Neural cell (in vitro differentiated cells): ENCODE measurements around the gene TMEM9. TPM values are rescaled to one million over a fixed set of nuclear protein-coding genes. Genes with fewer than 3 reads are reported as not detected.
A peak's percentile ranks its signal among the peaks of the same experiment; 100 is the strongest.

ENCODE experiments used
- H2AFZ ChIP-seq: fragments of 200-600, 300-800 bp; sonication (generic), shearing (Covaris generic); 2 replicates; pipeline ENCODE4 v1.6.0; 2014; ENCODE audit warnings: low read depth, mild to moderate bottlenecking, antibody characterized with exemption, low read length, moderate library complexity
- H3F3A ChIP-seq: fragments of 200-600 bp; shearing (Covaris generic); 2 replicates; pipeline ENCODE4 v1.6.1; 2016; ENCODE audit warnings: mild to moderate bottlenecking, moderate library complexity, mixed read lengths, antibody characterized with exemption, low read length; ENCODE audit not compliant: insufficient read depth, poor library complexity, severe bottlenecking
- H3K27ac ChIP-seq: fragments of 200-600, 300-800 bp; sonication (generic), shearing (Covaris generic); 2 replicates; pipeline ENCODE4 v1.5.1; 2014; ENCODE audit warnings: mild to moderate bottlenecking, low read length, moderate library complexity
- H3K27me3 ChIP-seq: fragments of 300-800, 200-600 bp; sonication (generic), shearing (Covaris generic); 2 replicates; pipeline ENCODE4 v1.6.0; 2014; ENCODE audit warnings: mild to moderate bottlenecking, low read depth, low read length, moderate library complexity; ENCODE audit not compliant: insufficient read depth
- H3K36me3 ChIP-seq: fragments of 300-800, 200-600 bp; sonication (generic), shearing (Covaris generic); 2 replicates; pipeline ENCODE4 v1.5.1; 2014; ENCODE audit warnings: mild to moderate bottlenecking, antibody characterized with exemption, low read length, moderate library complexity; ENCODE audit not compliant: insufficient read depth
- H3K4me2 ChIP-seq: fragments of 300-800, 200-600 bp; sonication (generic), shearing (Covaris generic); 2 replicates; pipeline ENCODE4 v1.6.0; 2014; ENCODE audit warnings: mild to moderate bottlenecking, low read length
- H3K4me3 ChIP-seq: fragments of 300-800, 200-600 bp; sonication (generic), shearing (Covaris generic); 2 replicates; pipeline ENCODE4 v1.5.1; 2014; ENCODE audit warnings: mild to moderate bottlenecking, low read length, moderate library complexity
- H3K79me2 ChIP-seq: fragments of 200-600 bp; shearing (Covaris generic); replicated peaks from 2 replicates; pipeline ENCODE4 v1.6.0; 2014; ENCODE audit warnings: mild to moderate bottlenecking, low read length, moderate library complexity; ENCODE audit not compliant: insufficient read depth
- H3K9ac ChIP-seq: fragments of 300-800, 200-600 bp; sonication (generic), shearing (Covaris generic); 2 replicates; pipeline ENCODE4 v1.6.1; 2016; ENCODE audit warnings: mild to moderate bottlenecking, low read length, mixed read lengths
- H3K9me2 ChIP-seq: fragments of 200-600 bp; shearing (Covaris generic); 2 replicates; pipeline ENCODE4 v1.6.1; 2016; ENCODE audit warnings: mild to moderate bottlenecking, low read length, mixed read lengths; ENCODE audit not compliant: insufficient read depth
- H3K9me3 ChIP-seq: fragments of 200-600, 300-800 bp; sonication (generic), shearing (Covaris generic); 2 replicates; pipeline ENCODE4 v1.6.1; 2016; ENCODE audit warnings: mild to moderate bottlenecking, mixed run types, low read length, moderate library complexity, mixed read lengths
- H4K20me1 ChIP-seq: fragments of 200-600 bp; shearing (Covaris generic); 2 replicates; pipeline ENCODE4 v1.6.1; 2016; ENCODE audit warnings: mild to moderate bottlenecking, mixed run types; ENCODE audit not compliant: insufficient read depth
- EP300 ChIP-seq: fragments of 450-650 bp; conservative IDR thresholded peaks from 2 replicates; pipeline ENCODE4 v1.6.1; 2014; ENCODE audit warnings: antibody characterized with exemption, mild to moderate bottlenecking, moderate library complexity; ENCODE audit not compliant: poor library complexity, severe bottlenecking
- EZH2 ChIP-seq: fragments of 200-600, 300-800 bp; shearing (Covaris generic), sonication (generic); IDR thresholded peaks from 2 replicates; pipeline ENCODE4 v1.6.1; 2014; ENCODE audit warnings: antibody characterized with exemption, low read length, borderline replicate concordance, mild to moderate bottlenecking; ENCODE audit not compliant: insufficient read depth, poor library complexity, severe bottlenecking
- MXI1 ChIP-seq: fragments of 450-650 bp; conservative IDR thresholded peaks from 2 replicates; pipeline ENCODE4 v1.6.1; 2014; ENCODE audit warnings: antibody characterized with exemption, mild to moderate bottlenecking; ENCODE audit not compliant: poor library complexity, severe bottlenecking
- POLR2AphosphoS5 ChIP-seq: IDR thresholded peaks from 2 replicates; pipeline ENCODE4 v1.6.1; 2012
- RAD21 ChIP-seq: fragments of 450-650 bp; conservative IDR thresholded peaks from 2 replicates; pipeline ENCODE4 v1.6.1; 2014; ENCODE audit warnings: antibody characterized with exemption, mild to moderate bottlenecking, moderate library complexity
- SMC3 ChIP-seq: fragments of 450-650 bp; conservative IDR thresholded peaks from 2 replicates; pipeline ENCODE4 v1.6.1; 2014; ENCODE audit warnings: antibody characterized with exemption, mild to moderate bottlenecking, moderate library complexity; ENCODE audit not compliant: poor library complexity
- TAF1 ChIP-seq: IDR thresholded peaks from 2 replicates; pipeline ENCODE4 v1.6.1; 2012; ENCODE audit warnings: low read depth
- polyA plus RNA-seq: library from polyadenylated mRNA; depleted of rRNA; stranded (reverse); fragments of >200 nt; gene quantifications from 2 replicates; pipeline ENCODE4 v1.2.3, GENCODE V29; 2014
- TF ChIP-seq, protein P1 (sequence below): fragments of 450-650 bp; IDR thresholded peaks from 2 replicates; pipeline ENCODE4 v1.5.1; 2014; ENCODE audit warnings: antibody characterized with exemption, mild to moderate bottlenecking, moderate library complexity; ENCODE audit not compliant: poor library complexity, severe bottlenecking
- TF ChIP-seq, protein P2 (sequence below): IDR thresholded peaks from 2 replicates; pipeline ENCODE4 v1.6.1; 2012; ENCODE audit warnings: borderline replicate concordance

TMEM9 gene
- polyA plus RNA-seq, 1 donor from 2014 or later: 182 TPM

- Histone ChIP-seq H2AFZ (no peak overlapping the region), H3K9ac (no peak overlapping the region), H3K9me3 (no peaks in the 10 kb centered on the region), H3K4me3 (no peak overlapping the region), H3F3A (no peaks in the 10 kb centered on the region), H3K36me3 (no peaks in the 10 kb centered on the region), H3K27me3 (no peaks in the 10 kb centered on the region), H3K27ac (no peak overlapping the region), H3K4me2 (no peak overlapping the region), H4K20me1 (no peaks in the 10 kb centered on the region), H3K79me2 (peaks cover 11% of the 10 kb centered on the region), H3K9me2 (no peaks in the 10 kb centered on the region)
- TF ChIP-seq EZH2 (no peak), SMC3 (no peak), TAF1 (no peak), EP300 (no peak), MXI1 (no peak), POLR2AphosphoS5 (no peak), RAD21 (no peak)
- TF ChIP-seq, protein P1, sequence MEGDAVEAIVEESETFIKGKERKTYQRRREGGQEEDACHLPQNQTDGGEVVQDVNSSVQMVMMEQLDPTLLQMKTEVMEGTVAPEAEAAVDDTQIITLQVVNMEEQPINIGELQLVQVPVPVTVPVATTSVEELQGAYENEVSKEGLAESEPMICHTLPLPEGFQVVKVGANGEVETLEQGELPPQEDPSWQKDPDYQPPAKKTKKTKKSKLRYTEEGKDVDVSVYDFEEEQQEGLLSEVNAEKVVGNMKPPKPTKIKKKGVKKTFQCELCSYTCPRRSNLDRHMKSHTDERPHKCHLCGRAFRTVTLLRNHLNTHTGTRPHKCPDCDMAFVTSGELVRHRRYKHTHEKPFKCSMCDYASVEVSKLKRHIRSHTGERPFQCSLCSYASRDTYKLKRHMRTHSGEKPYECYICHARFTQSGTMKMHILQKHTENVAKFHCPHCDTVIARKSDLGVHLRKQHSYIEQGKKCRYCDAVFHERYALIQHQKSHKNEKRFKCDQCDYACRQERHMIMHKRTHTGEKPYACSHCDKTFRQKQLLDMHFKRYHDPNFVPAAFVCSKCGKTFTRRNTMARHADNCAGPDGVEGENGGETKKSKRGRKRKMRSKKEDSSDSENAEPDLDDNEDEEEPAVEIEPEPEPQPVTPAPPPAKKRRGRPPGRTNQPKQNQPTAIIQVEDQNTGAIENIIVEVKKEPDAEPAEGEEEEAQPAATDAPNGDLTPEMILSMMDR: no peak
- TF ChIP-seq, protein P2, sequence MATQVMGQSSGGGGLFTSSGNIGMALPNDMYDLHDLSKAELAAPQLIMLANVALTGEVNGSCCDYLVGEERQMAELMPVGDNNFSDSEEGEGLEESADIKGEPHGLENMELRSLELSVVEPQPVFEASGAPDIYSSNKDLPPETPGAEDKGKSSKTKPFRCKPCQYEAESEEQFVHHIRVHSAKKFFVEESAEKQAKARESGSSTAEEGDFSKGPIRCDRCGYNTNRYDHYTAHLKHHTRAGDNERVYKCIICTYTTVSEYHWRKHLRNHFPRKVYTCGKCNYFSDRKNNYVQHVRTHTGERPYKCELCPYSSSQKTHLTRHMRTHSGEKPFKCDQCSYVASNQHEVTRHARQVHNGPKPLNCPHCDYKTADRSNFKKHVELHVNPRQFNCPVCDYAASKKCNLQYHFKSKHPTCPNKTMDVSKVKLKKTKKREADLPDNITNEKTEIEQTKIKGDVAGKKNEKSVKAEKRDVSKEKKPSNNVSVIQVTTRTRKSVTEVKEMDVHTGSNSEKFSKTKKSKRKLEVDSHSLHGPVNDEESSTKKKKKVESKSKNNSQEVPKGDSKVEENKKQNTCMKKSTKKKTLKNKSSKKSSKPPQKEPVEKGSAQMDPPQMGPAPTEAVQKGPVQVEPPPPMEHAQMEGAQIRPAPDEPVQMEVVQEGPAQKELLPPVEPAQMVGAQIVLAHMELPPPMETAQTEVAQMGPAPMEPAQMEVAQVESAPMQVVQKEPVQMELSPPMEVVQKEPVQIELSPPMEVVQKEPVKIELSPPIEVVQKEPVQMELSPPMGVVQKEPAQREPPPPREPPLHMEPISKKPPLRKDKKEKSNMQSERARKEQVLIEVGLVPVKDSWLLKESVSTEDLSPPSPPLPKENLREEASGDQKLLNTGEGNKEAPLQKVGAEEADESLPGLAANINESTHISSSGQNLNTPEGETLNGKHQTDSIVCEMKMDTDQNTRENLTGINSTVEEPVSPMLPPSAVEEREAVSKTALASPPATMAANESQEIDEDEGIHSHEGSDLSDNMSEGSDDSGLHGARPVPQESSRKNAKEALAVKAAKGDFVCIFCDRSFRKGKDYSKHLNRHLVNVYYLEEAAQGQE: no peak
Measured at GRCh38 chr1:201155354-201155753, 1.1 kb upstream of the TMEM9 start.

DNA sequence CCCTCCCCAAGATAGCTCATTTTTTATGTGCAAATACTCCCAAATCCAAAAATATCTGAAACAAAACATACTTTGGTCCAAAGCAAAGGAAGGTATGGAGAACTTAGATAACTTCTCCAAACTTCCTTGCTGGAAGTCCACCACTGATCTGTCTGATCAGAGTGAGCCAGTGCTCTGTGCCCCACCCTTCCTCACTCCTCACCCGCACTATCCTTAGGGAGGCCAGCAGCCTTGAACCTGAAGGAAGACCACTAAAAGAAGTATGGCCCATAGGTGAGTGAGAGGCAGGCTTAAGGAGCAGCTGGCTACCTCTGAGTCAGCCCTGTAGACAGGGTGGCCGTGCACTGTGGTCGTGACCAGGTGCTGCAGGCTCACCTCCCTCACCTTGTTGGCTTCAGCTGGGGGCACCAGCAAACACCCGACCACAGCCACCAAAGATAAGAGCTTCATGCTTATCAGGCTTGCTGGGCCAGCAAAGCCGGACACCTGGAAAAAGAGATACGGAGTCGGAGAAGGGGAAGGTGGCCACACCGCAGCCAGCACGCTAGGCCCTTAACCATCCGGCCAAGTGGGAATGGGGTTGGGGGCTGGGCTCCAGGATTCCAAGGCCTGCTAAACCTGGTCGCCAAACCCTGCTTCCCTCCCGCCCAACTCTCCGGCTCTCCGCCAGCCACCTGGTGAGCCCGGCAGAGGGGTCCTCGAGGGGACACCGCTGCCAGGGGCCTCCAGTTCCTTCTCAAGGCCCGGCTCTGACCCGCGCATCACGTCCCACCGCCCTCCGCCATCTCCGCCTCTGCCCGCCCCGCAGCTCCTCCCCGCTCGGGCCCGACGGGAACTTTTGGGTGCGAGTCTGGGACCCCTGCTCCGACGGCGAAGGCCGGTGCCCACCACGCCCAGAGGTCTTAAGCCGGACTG lies 543 bp downstream of the TMEM9 start:
- H4K20me1 ChIP-seq: no peaks in the 10 kb centered on the region
- H3K79me2 ChIP-seq: peaks cover 11% of the 10 kb centered on the region
- H3K9me3 ChIP-seq: no peaks in the 10 kb centered on the region
- H2AFZ ChIP-seq: peak overlapping the region; percentile 71
- H3K4me2 ChIP-seq: peak overlapping the region; percentile 78
- H3K9ac ChIP-seq: peak overlapping the region; percentile 85
- H3K36me3 ChIP-seq: peaks cover 4% of the 10 kb centered on the region
- TF ChIP-seq, protein P2: peak; percentile 46
- no peak for TF ChIP-seq POLR2AphosphoS5
- TF ChIP-seq TAF1: no peak
- no peak for TF ChIP-seq EZH2
- TF ChIP-seq, protein P1: no peak
- peak; percentile 55 for TF ChIP-seq MXI1
- peak; percentile 23 for TF ChIP-seq RAD21
- TF ChIP-seq SMC3: no peak
- no peak for TF ChIP-seq EP300
- H3K4me3 ChIP-seq: peak overlapping the region; percentile 83
- H3K9me2 ChIP-seq: no peaks in the 10 kb centered on the region
- peak overlapping the region; percentile 52 for H3K27ac ChIP-seq
- H3F3A ChIP-seq: no peaks in the 10 kb centered on the region
- no peaks in the 10 kb centered on the region for H3K27me3 ChIP-seq
